ENCODE measurements around the gene TNFRSF19. TPM values are rescaled to one million over a fixed set of nuclear protein-coding genes. Genes with fewer than 3 reads are reported as not detected.

Gene TNFRSF19
- total RNA-seq, 3 donors from 2014 or later, result 5.3 to 9.1 (median 7.9) TPM

DNA sequence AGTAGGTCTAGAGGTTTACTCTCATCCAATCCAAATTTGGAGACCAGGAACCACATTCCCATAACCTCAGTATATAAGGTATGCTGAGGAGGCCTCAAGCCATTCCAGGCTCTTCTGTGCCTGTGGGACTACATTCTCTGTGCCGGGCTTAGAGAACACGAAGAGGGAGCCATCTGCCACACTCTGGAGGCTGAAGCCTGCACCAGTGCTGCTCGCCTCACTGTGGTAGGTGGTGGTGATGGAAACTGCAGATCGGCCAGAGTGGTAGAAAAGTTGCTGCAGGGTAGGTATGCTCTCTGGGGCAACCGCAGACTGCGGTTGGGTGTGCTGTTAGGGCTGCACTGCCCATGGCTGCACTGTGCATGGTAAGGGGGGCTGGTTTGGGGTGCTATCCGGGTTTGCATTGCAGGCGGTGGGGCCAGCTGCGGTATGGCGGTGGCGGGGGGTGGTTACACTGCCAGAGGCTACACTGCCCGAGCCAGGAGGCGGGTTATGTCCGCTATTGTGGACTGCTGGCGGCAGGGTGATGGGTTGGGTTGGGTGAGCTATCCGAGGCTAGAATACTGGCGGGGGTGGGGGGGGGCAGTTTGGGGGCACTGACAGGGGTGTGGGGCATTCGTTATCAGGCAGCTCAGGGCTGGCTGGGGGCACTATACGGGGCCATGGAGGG, 145.0 kb downstream of the TNFRSF19 start:
- no peak for TF ChIP-seq POLR2A (IDR thresholded peaks at IDR 0.05)
- no peak for TF ChIP-seq CTCF (IDR thresholded peaks at IDR 0.05)
- TF ChIP-seq POLR2AphosphoS5 (IDR thresholded peaks at IDR 0.05), result no peak
- Histone ChIP-seq H3K27me3 (no peaks in the 10 kb centered on the region), H3K27ac (no peak overlapping the region), H3K36me3 (no peaks in the 10 kb centered on the region), H3K4me1 (no peaks in the 10 kb centered on the region), H3K4me3 (no peak overlapping the region), H3K9me3 (peaks cover 0 to 5% of the 10 kb centered on the region in 2 donors)
- intact Hi-C loops (cut with DNase I; ENCODE audit: low total_unique reads), result no loop called here
- no peak for DNase-seq (ENCODE audit: low spot score in 2 of 2)

GRCh38 chr13:23715762-23716235, 145.6 kb downstream of the TNFRSF19 start:
- no peak for DNase-seq (ENCODE audit: low spot score in 2 of 2)
- H3K27ac ChIP-seq, result no peak overlapping the region
- TF ChIP-seq POLR2A (IDR thresholded peaks at IDR 0.05) (no peak), CTCF (IDR thresholded peaks at IDR 0.05) (no peak), POLR2AphosphoS5 (IDR thresholded peaks at IDR 0.05) (no peak)
- no peaks in the 10 kb centered on the region for H3K27me3 ChIP-seq
- H3K4me3 ChIP-seq, result no peak overlapping the region
- intact Hi-C loops (cut with DNase I; ENCODE audit: low total_unique reads), result no loop called here
- peaks cover 0 to 5% of the 10 kb centered on the region in 2 donors for H3K9me3 ChIP-seq
- H3K36me3 ChIP-seq, result no peaks in the 10 kb centered on the region
- no peaks in the 10 kb centered on the region for H3K4me1 ChIP-seq

DNA sequence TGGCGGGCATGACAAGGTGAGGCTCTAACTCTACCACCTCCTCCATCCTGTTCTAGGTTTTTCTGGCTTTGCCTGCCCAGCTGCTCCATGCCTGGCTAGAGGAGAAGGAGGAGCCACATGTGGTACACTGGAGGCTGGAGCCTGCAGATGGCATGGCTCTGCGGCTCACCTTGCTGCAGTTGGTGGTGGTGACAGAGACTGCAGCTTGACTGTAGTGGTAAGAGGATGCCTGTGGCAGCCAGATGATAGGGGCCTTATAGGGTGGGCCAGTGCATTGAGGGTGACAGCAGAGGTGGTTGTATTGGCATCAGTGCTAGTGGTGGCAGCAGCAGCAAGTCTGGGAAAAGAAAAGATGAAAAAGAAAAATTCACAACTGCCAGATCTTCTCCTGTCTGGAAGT, 146.2 kb downstream of the TNFRSF19 start:
- no peak for DNase-seq (ENCODE audit: low spot score in 2 of 2)
- Histone ChIP-seq H3K27me3 (no peaks in the 10 kb centered on the region), H3K9me3 (peaks cover 0 to 5% of the 10 kb centered on the region in 2 donors), H3K4me3 (no peak overlapping the region), H3K27ac (no peak overlapping the region), H3K36me3 (no peaks in the 10 kb centered on the region), H3K4me1 (no peaks in the 10 kb centered on the region)
- TF ChIP-seq POLR2AphosphoS5 (IDR thresholded peaks at IDR 0.05), result no peak
- no peak for TF ChIP-seq CTCF (IDR thresholded peaks at IDR 0.05)
- TF ChIP-seq POLR2A (IDR thresholded peaks at IDR 0.05), result no peak
- intact Hi-C loops (cut with DNase I; ENCODE audit: low total_unique reads), result no loop called here

DNA sequence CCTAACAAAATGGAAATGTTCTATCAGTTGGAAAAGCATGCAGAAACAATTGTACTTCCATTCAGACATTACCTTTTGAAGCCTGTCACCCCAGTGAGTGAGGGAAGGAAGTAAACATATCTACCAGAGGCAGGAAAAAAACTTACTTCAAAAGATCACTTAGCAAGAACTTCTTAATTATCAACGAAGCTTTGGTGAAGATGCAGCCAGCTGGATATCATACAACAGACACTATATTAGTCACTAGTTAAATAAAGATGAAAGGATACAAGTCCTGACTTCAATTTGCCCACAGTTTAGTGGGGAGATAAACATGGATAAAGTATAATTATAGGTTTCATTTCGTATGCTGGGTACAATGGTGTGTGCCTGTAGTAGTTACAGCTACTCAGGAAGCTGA, 148.8 kb downstream of the TNFRSF19 start:
- H3K27ac ChIP-seq, result no peak overlapping the region
- no peak for TF ChIP-seq CTCF (IDR thresholded peaks at IDR 0.05)
- TF ChIP-seq POLR2AphosphoS5 (IDR thresholded peaks at IDR 0.05), result no peak
- no peak for TF ChIP-seq POLR2A (IDR thresholded peaks at IDR 0.05)

DNA sequence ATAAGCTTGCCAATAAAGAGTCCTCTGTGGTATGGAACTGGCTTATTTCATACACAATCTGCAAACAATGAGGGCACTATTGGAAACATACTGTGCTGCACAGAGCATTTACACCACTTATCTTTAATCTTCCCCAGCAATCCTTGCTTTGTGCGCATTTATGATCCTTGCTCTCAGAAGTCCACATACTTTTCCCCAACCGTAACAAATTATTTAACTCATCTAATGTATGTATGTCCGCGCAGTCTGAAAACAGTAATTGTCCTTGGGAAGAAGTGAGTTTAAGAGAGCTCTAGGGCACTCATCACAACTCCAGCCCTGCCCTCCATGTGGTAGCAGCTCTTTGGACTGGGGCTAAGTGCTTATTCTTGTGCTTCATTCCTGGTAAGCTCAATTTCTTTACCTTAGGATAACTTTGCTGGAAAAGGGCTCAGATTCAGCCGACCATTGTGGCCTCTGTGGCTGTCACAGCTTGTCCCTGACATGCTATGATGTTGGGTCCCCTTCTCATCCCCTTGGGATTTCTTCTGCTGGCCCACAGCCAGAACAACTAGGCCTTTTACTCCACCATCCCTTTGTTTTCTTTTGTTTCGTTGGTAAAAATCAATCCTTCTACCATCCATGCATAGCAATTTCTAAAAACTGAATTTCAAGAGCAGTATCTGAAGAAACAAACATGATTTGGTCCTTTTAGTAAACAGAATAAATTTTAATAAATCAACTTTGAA, 152.7 kb downstream of the TNFRSF19 start:
- Histone ChIP-seq H3K4me3 (no peak overlapping the region), H3K36me3 (no peaks in the 10 kb centered on the region), H3K4me1 (no peaks in the 10 kb centered on the region), H3K9me3 (no peaks in the 10 kb centered on the region), H3K27ac (no peak overlapping the region), H3K27me3 (no peaks in the 10 kb centered on the region)
- DNase-seq (ENCODE audit: low spot score in 2 of 2), result no peak
- no peak for TF ChIP-seq POLR2AphosphoS5 (IDR thresholded peaks at IDR 0.05)
- TF ChIP-seq CTCF (IDR thresholded peaks at IDR 0.05), result no peak
- TF ChIP-seq POLR2A (IDR thresholded peaks at IDR 0.05), result no peak
- intact Hi-C loops (cut with DNase I; ENCODE audit: low total_unique reads), result no loop called here

More for the DNA sequence above, 148.8 kb downstream of the TNFRSF19 start:
- intact Hi-C loops (cut with DNase I; ENCODE audit: low total_unique reads), result no loop called here
- Histone ChIP-seq H3K4me3 (no peak overlapping the region), H3K27me3 (no peaks in the 10 kb centered on the region), H3K36me3 (no peaks in the 10 kb centered on the region), H3K9me3 (no peaks in the 10 kb centered on the region), H3K4me1 (no peaks in the 10 kb centered on the region)
- DNase-seq (ENCODE audit: low spot score in 2 of 2), result no peak
